Skin epidermis (tissue), 12 donors: ENCODE results near the gene TMEM39A.

Source experiments
- H3K27ac ChIP-seq, 21 experiments: fragments of 200-600 bp; sonication (generic) in 11 of 21; one replicate each; pipeline ENCODE4 v1.5.0; 2020; ENCODE audit warnings: mild to moderate bottlenecking in 3 of 21, inconsistent platforms in 2 of 21, moderate library complexity in 2 of 21
- H3K4me3 ChIP-seq, 7 experiments: fragments of 200-600 bp; sonication (generic) in 2 of 7; one replicate each; pipeline ENCODE4 v1.5.0; 2020; ENCODE audit warnings: inconsistent platforms in 2 of 7, mild to moderate bottlenecking in 2 of 7, moderate library complexity in 1 of 7

Gene TMEM39A

GRCh38 chr3:119463171-119464169, at the start of gene TMEM39A:
TMEM39A (minus strand) TSS chr3:119463615; CDS start chr3:119462074, 1,541 bp downstream.
- Histone ChIP-seq H3K4me3 (peak within 1 kb of the TSS; percentile 85 to 97 (median 94)), H3K27ac (peak within 1 kb of the TSS; percentile 50 to 99 (median 90))

- Histone ChIP-seq H3K27ac (no peak overlapping the region), H3K4me3 (no peak overlapping the region)
Measured at GRCh38 chr3:119510690-119511089, 47.3 kb upstream of the TMEM39A start.

- Histone ChIP-seq H3K27ac (peak overlapping the region in 1 of 21 experiments; percentile 29), H3K4me3 (no peak overlapping the region)
Measured at GRCh38 chr3:119508172-119508845, 44.9 kb upstream of the TMEM39A start.

- Histone ChIP-seq H3K27ac (no peak overlapping the region), H3K4me3 (no peak overlapping the region)
Measured at GRCh38 chr3:119507404-119507803, 44.0 kb upstream of the TMEM39A start.

- Histone ChIP-seq H3K4me3 (no peak overlapping the region), H3K27ac (peak overlapping the region in 3 of 21 experiments; percentile 18 to 59 (median 25))
Measured at GRCh38 chr3:119506631-119507030, 43.2 kb upstream of the TMEM39A start.

- Histone ChIP-seq H3K4me3 (no peak overlapping the region), H3K27ac (peak overlapping the region in 3 of 21 experiments; percentile 0 to 61 (median 17))
Measured at GRCh38 chr3:119500901-119501300, 37.5 kb upstream of the TMEM39A start.

GRCh38 chr3:119500265-119500664, 36.9 kb upstream of the TMEM39A start:
- Histone ChIP-seq H3K4me3 (no peak overlapping the region), H3K27ac (peak overlapping the region in 6 of 21 experiments; percentile 0 to 61 (median 24))

- peak within 1 kb of the TSS; percentile 60 to 99 (median 95) for H3K27ac ChIP-seq
- H3K4me3 ChIP-seq: peak within 1 kb of the TSS; percentile 57 to 86 (median 76)
Measured at GRCh38 chr3:119498186-119499011, 35.0 kb upstream of the TMEM39A start, which contains the start of gene TIMMDC1. TIMMDC1 (plus strand) TSS chr3:119498547; CDS start chr3:119498734, 187 bp downstream.

- Histone ChIP-seq H3K27ac (peak overlapping the region; percentile 60 to 99 (median 95)), H3K4me3 (peak overlapping the region; percentile 57 to 86 (median 76))
Measured at GRCh38 chr3:119497820-119498185, 34.4 kb upstream of the TMEM39A start.

- H3K27ac ChIP-seq: no peak overlapping the region
Measured at GRCh38 chr3:119494597-119494996, 31.2 kb upstream of the TMEM39A start.

GRCh38 chr3:119492810-119493209, 29.4 kb upstream of the TMEM39A start:
- no peak overlapping the region for H3K27ac ChIP-seq
- H3K4me3 ChIP-seq: no peak overlapping the region

More at GRCh38 chr3:119494597-119494996, 31.2 kb upstream of the TMEM39A start:
- H3K4me3 ChIP-seq: no peak overlapping the region

- Histone ChIP-seq H3K4me3 (no peak overlapping the region), H3K27ac (no peak overlapping the region)
Measured at GRCh38 chr3:119492128-119492527, 28.7 kb upstream of the TMEM39A start.

GRCh38 chr3:119490153-119490552, 26.7 kb upstream of the TMEM39A start:
- Histone ChIP-seq H3K27ac (no peak overlapping the region), H3K4me3 (no peak overlapping the region)

- Histone ChIP-seq H3K4me3 (no peak overlapping the region), H3K27ac (no peak overlapping the region)
Measured at GRCh38 chr3:119485563-119485962, 22.1 kb upstream of the TMEM39A start.

GRCh38 chr3:119483101-119483500, 19.7 kb upstream of the TMEM39A start:
- H3K4me3 ChIP-seq: no peak overlapping the region
- no peak overlapping the region for H3K27ac ChIP-seq

- Histone ChIP-seq H3K27ac (peak overlapping the region in 5 of 21 experiments; percentile 22 to 62 (median 43)), H3K4me3 (no peak overlapping the region)
Measured at GRCh38 chr3:119481079-119481478, 17.7 kb upstream of the TMEM39A start.

GRCh38 chr3:119470866-119471265, 7.5 kb upstream of the TMEM39A start:
- H3K27ac ChIP-seq: no peak overlapping the region
- H3K4me3 ChIP-seq: no peak overlapping the region

- peak overlapping the region; percentile 67 to 100 (median 87) for H3K4me3 ChIP-seq
- peak overlapping the region; percentile 41 to 94 (median 86) for H3K27ac ChIP-seq
Measured at GRCh38 chr3:119469418-119470189, 6.2 kb upstream of the TMEM39A start.

- Histone ChIP-seq H3K4me3 (peak overlapping the region in 2 of 7 experiments; percentile 80 to 100), H3K27ac (peak overlapping the region in 7 of 21 experiments; percentile 72 to 93 (median 86))
Measured at GRCh38 chr3:119468041-119468440, 4.6 kb upstream of the TMEM39A start.
